Measurements from ENCODE around the gene MPO. TPM values are rescaled to one million over a fixed set of nuclear protein-coding genes. Genes with fewer than 3 reads are reported as not detected.

Gene MPO
- total RNA-seq, 1 experiment from 2014 or later = not detected

DNA sequence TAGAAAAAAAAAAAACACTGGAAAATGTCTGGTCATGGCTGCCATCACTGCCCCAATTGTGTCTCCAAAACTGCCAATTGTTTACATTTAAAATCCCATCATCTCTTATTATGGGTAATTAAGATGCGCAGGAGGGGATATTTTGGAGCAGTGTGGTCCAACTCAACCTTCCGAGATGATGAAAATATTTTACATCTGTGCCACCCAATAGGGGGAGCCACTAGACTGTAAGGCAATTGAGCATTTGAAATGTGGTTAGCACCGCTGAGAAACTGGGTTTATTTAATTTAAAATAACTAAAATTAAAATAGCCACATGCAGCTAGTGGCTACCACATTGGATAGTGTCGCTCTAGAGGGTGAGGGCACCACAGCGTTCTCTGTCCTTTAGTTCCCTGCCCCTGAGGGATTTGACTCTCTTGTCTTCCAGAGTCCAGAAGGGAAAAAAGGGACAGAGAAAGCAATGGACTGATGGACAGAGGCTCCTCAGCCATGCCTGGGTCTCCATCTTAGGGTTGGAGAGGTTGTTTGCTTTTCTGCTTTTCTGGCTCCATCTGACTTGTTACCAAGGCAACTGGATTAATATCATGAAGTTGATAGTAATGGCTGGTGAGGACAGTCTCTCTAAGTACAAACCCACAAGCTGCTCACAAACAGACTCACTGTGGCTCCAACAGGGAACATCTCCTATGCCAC, 3.5 kb downstream of the MPO start:
- Histone ChIP-seq H4K20me1 (ENCODE audit: insufficient read depth) (no peaks in the 10 kb centered on the region), H3K4me2 (ENCODE audit: low read length) (no peak overlapping the region), H3K27ac (ENCODE audit: low read depth, low read length) (no peak overlapping the region), H3K4me1 (ENCODE audit: control insufficient read depth in 1 of 2, insufficient read depth in 2 of 2, low read length in 2 of 2) (peaks cover 0 to 3% of the 10 kb centered on the region in 2 experiments; a peak in 1 of 4 replicates), H3K9me2 (ENCODE audit: insufficient read depth) (no peaks in the 10 kb centered on the region), H3K36me3 (ENCODE audit: control insufficient read depth in 1 of 2, insufficient read depth in 2 of 2, low read length in 2 of 2) (no peaks in the 10 kb centered on the region), H3K79me2 (ENCODE audit: insufficient read depth, low read length) (no peaks in the 10 kb centered on the region), H3K27me3 (ENCODE audit: insufficient read depth, low read length) (no peaks in the 10 kb centered on the region), H3K9ac (ENCODE audit: low read length) (no peak overlapping the region), H3K9me3 (ENCODE audit: control insufficient read depth in 1 of 2, insufficient read depth in 1 of 2, low read depth in 1 of 2, low read length in 2 of 2) (no peaks in the 10 kb centered on the region), H2AFZ (ENCODE audit: low read depth, low read length, poor library complexity, severe bottlenecking) (no peak overlapping the region), H3K4me3 (replicated peaks in 1 of 2; ENCODE audit: low read depth in 1 of 2, low read length in 2 of 2) (no peak overlapping the region)
- RAD21 ChIA-PET (ENCODE audit: low non-redundant PET in 1 of 2, low total read pairs in 2 of 2, uncharacterized antibody in 2 of 2, unreplicated experiment in 2 of 2) = no interaction called here
- POLR2A ChIA-PET = interaction anchor here (0.7 kb wide), 1 partner anchor 354 kb away, joined by 3 read pairs; no protein-coding TSS in a partner anchor
- peak; percentile 74 for ATAC-seq
- intact Hi-C loops (cut with micrococcal nuclease) = loop anchor here (1.0 kb wide), 1 partner anchor 170 kb away; no protein-coding TSS in a partner anchor
- TF ChIP-seq TCF7L2 (IDR thresholded peaks at IDR 0.05; ENCODE audit: borderline replicate concordance, extremely low read depth, insufficient read depth, insufficient read length) (no peak), RAD21 (IDR thresholded peaks at IDR 0.05; ENCODE audit: low read depth) (peak; percentile 80)
- TF ChIP-seq, protein P1, sequence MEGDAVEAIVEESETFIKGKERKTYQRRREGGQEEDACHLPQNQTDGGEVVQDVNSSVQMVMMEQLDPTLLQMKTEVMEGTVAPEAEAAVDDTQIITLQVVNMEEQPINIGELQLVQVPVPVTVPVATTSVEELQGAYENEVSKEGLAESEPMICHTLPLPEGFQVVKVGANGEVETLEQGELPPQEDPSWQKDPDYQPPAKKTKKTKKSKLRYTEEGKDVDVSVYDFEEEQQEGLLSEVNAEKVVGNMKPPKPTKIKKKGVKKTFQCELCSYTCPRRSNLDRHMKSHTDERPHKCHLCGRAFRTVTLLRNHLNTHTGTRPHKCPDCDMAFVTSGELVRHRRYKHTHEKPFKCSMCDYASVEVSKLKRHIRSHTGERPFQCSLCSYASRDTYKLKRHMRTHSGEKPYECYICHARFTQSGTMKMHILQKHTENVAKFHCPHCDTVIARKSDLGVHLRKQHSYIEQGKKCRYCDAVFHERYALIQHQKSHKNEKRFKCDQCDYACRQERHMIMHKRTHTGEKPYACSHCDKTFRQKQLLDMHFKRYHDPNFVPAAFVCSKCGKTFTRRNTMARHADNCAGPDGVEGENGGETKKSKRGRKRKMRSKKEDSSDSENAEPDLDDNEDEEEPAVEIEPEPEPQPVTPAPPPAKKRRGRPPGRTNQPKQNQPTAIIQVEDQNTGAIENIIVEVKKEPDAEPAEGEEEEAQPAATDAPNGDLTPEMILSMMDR (IDR thresholded peaks at IDR 0.05 in 2 of 3, conservative IDR thresholded peaks at IDR 0.05 in 1 of 3; ENCODE audit: borderline replicate concordance in 1 of 3, insufficient read depth in 1 of 3, low read depth in 2 of 3, low read length in 2 of 3) = peak; percentile 73 to 80 (median 74); a peak in 5 of 6 replicates
- CTCF ChIA-PET = interaction anchor here (0.9 kb wide), 1 partner anchor 27 kb away, joined by 3 read pairs; no protein-coding TSS in a partner anchor
- no TSS peak for BruUV-seq (replicated peaks)
- DNase-seq (ENCODE audit: low read depth, low spot score) = peak; percentile 18

DNA sequence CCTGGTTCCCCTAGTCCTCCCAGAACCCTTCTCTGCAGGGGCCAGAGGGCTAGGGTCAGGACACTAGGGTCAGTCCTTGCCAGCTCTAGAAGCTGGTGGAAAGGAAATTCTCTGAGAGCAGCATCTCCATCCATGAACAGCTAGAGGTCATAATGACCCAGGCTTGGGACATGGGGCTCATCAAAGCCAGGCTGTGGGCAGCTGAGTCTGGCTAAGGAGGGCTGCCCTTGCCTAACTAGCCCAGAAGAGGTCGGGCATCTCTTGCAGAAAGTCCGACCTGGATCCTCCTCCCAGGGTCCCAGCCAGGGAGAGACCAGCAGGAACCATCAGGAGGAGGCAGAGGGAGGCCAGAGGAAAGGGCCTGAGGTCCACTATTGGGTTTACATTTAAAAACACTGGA, 4.3 kb downstream of the MPO start:
- Histone ChIP-seq H3K36me3 (ENCODE audit: control insufficient read depth in 1 of 2, insufficient read depth in 2 of 2, low read length in 2 of 2) (no peaks in the 10 kb centered on the region), H2AFZ (ENCODE audit: low read depth, low read length, poor library complexity, severe bottlenecking) (no peak overlapping the region), H3K9ac (ENCODE audit: low read length) (no peak overlapping the region), H3K4me3 (replicated peaks in 1 of 2; ENCODE audit: low read depth in 1 of 2, low read length in 2 of 2) (no peak overlapping the region), H3K9me3 (ENCODE audit: control insufficient read depth in 1 of 2, insufficient read depth in 1 of 2, low read depth in 1 of 2, low read length in 2 of 2) (no peaks in the 10 kb centered on the region), H4K20me1 (ENCODE audit: insufficient read depth) (no peaks in the 10 kb centered on the region), H3K27ac (ENCODE audit: low read depth, low read length) (no peak overlapping the region), H3K9me2 (ENCODE audit: insufficient read depth) (no peaks in the 10 kb centered on the region), H3K79me2 (ENCODE audit: insufficient read depth, low read length) (no peaks in the 10 kb centered on the region), H3K4me1 (ENCODE audit: control insufficient read depth in 1 of 2, insufficient read depth in 2 of 2, low read length in 2 of 2) (peaks cover 0 to 3% of the 10 kb centered on the region in 2 experiments; a peak in 1 of 4 replicates), H3K4me2 (ENCODE audit: low read length) (no peak overlapping the region), H3K27me3 (ENCODE audit: insufficient read depth, low read length) (no peaks in the 10 kb centered on the region)
- DNase-seq (ENCODE audit: low read depth, low spot score) (no peak), ATAC-seq (no peak)
- ChIA-PET CTCF (interaction anchor here (1.2 to 1.7 kb wide), 3 partner anchors 9 to 26 kb away, joined by 3 to 5 read pairs (median 4); no protein-coding TSS in a partner anchor), RAD21 (ENCODE audit: low non-redundant PET in 1 of 2, low total read pairs in 2 of 2, uncharacterized antibody in 2 of 2, unreplicated experiment in 2 of 2) (no interaction called here), POLR2A (no interaction called here)
- TF ChIP-seq FOSL1 (IDR thresholded peaks at IDR 0.05; ENCODE audit: low read depth) (no peak), TCF7L2 (IDR thresholded peaks at IDR 0.05; ENCODE audit: borderline replicate concordance, extremely low read depth, insufficient read depth, insufficient read length) (no peak)
- BruUV-seq (replicated peaks) = no TSS peak
- intact Hi-C loops (cut with micrococcal nuclease) = no loop called here
